ENCODE data around the gene RPS6KL1. TPM values are rescaled to one million over a fixed set of nuclear protein-coding genes. Genes with fewer than 3 reads are reported as not detected.
A peak's percentile ranks its signal among the peaks of the same experiment; 100 is the strongest.

The RPS6KL1 gene
- total and polyA plus RNA-seq, 2 experiments from 2014 or later = 0.23 to 1.4 TPM

DNA sequence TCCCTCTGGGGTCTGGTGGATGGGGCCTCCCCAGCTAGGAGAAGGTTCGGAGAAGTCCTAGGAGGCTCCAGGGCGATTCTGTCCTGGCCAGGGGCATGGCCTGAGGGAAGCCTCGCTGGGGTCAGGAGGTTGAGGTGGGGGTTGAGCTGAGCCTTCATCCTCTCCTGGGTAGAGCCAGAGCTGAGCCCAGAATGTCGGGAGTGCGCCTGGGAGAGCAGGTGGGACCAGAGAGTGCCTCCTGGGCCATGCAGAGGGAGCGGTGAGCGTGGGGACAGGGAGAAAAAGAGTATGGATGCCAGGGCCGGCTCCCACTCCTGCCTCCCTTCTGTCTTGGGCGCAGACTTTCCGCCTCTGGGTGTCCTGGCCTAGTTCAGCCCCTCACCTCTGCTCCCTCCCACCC lies 13.1 kb downstream of the RPS6KL1 start:
- WGBS, 2 experiments (ENCODE audit: low coverage in 1 of 2, low lambda C conversion rate in 2 of 2, missing lambda C conversion rate in 2 of 2) = 92 to 95% methylated on average over 10 of the region's 10 CpGs
- Histone ChIP-seq H3K27me3 (replicated peaks; ENCODE audit: insufficient read depth) (no peaks in the 10 kb centered on the region), H3K36me3 (ENCODE audit: low read depth) (no peaks in the 10 kb centered on the region), H2AFZ (no peak overlapping the region), H3K9me3 (ENCODE audit: low read depth) (no peaks in the 10 kb centered on the region), H4K20me1 (ENCODE audit: insufficient read depth) (no peaks in the 10 kb centered on the region), H3K9me2 (ENCODE audit: insufficient read depth) (no peaks in the 10 kb centered on the region), H3K4me2 (ENCODE audit: unreplicated experiment) (no peak overlapping the region), H3K4me1 (ENCODE audit: insufficient read depth) (peaks cover 4% of the 10 kb centered on the region; the same call in 1 of the 2 replicates), H3K4me3 (no peak overlapping the region), H3K9ac (no peak overlapping the region), H3K79me2 (ENCODE audit: insufficient read depth) (no peaks in the 10 kb centered on the region), H3K27ac (no peak overlapping the region), H3F3A (ENCODE audit: insufficient read depth) (peaks cover 9% of the 10 kb centered on the region; the same call in 1 of the 2 replicates)
- DNase-seq = no peak
- in situ Hi-C loops (cut with MboI) = loop anchor here (10.0 kb wide), 1 partner anchor 185 kb away; no protein-coding TSS in a partner anchor
- no peak for TF ChIP-seq EZH2phosphoT487 (IDR thresholded peaks at IDR 0.05; ENCODE audit: insufficient read depth, low read depth)
- TF ChIP-seq EZH2 (IDR thresholded peaks at IDR 0.05; ENCODE audit: insufficient read depth, poor library complexity, severe bottlenecking) = no peak

DNA sequence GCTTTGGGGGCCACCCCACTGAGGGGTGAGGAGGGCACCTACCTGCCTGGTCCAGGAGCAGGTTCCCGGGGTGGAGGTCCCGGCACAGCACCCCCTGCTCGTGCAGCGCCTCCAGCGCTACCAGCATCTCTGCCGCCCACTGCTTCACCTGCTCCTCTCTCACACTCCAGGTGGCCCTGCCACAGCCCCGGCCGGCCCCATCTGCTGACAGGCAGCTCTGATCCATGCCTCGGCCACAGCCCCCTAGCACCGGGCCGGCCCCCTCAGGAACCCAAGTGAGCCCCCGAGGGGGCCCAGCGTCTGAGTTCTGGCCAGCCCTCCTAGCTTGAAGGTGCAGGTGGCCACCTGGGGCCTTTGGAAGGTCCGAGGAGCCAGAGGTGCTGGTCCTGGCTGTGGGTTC lies 13.6 kb downstream of the RPS6KL1 start:
- Histone ChIP-seq H3K4me3 (no peak overlapping the region), H3K79me2 (ENCODE audit: insufficient read depth) (no peaks in the 10 kb centered on the region), H2AFZ (no peak overlapping the region), H3K36me3 (ENCODE audit: low read depth) (no peaks in the 10 kb centered on the region), H3K4me1 (ENCODE audit: insufficient read depth) (peaks cover 4% of the 10 kb centered on the region; the same call in 1 of the 2 replicates), H3K9me2 (ENCODE audit: insufficient read depth) (no peaks in the 10 kb centered on the region), H3K4me2 (ENCODE audit: unreplicated experiment) (no peak overlapping the region), H3F3A (ENCODE audit: insufficient read depth) (peaks cover 13% of the 10 kb centered on the region; the same call in 1 of the 2 replicates), H4K20me1 (ENCODE audit: insufficient read depth) (no peaks in the 10 kb centered on the region), H3K27ac (no peak overlapping the region), H3K9ac (no peak overlapping the region), H3K27me3 (replicated peaks; ENCODE audit: insufficient read depth) (no peaks in the 10 kb centered on the region), H3K9me3 (ENCODE audit: low read depth) (no peaks in the 10 kb centered on the region)
- TF ChIP-seq EZH2phosphoT487 (IDR thresholded peaks at IDR 0.05; ENCODE audit: insufficient read depth, low read depth) (no peak), EZH2 (IDR thresholded peaks at IDR 0.05; ENCODE audit: insufficient read depth, poor library complexity, severe bottlenecking) (no peak)
- no peak for DNase-seq
- in situ Hi-C loops (cut with MboI) = no loop called here
- 89 to 92% methylated on average over 11 to 14 of the region's 14 CpGs for WGBS, 2 experiments (ENCODE audit: low coverage in 1 of 2, low lambda C conversion rate in 2 of 2, missing lambda C conversion rate in 2 of 2)

DNA sequence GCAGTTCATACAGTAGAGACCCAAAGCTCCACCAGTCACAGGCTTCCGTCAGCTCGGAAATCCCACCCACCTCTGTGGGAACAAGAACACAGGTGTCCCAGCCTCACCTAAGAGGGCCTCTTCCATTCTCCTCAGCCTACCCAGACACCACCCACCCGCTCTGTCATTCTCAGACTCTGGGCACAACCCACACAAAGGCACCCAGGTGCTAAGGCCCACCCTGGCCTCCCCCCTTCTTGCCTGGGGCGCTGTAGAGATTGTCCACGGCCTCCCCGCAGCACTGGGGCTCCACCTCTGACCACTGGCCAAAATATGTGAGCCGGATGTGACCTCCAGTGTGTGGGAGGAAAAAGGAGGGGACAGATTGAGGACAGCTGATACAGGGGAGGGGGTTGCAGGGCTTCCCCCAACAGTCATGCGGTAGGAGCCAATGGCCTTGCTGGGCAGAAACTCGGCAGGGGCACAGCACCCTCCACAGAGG lies 14.2 kb downstream of the RPS6KL1 start:
- Histone ChIP-seq H3K9me3 (ENCODE audit: low read depth) (no peaks in the 10 kb centered on the region), H3K4me1 (ENCODE audit: insufficient read depth) (peaks cover 4% of the 10 kb centered on the region; the same call in 1 of the 2 replicates), H3F3A (ENCODE audit: insufficient read depth) (peaks cover 19% of the 10 kb centered on the region; the same call in 1 of the 2 replicates), H3K9ac (no peak overlapping the region), H3K27ac (no peak overlapping the region), H2AFZ (no peak overlapping the region), H3K27me3 (replicated peaks; ENCODE audit: insufficient read depth) (no peaks in the 10 kb centered on the region), H4K20me1 (ENCODE audit: insufficient read depth) (no peaks in the 10 kb centered on the region), H3K4me2 (ENCODE audit: unreplicated experiment) (no peak overlapping the region), H3K79me2 (ENCODE audit: insufficient read depth) (no peaks in the 10 kb centered on the region), H3K36me3 (ENCODE audit: low read depth) (no peaks in the 10 kb centered on the region), H3K4me3 (no peak overlapping the region), H3K9me2 (ENCODE audit: insufficient read depth) (no peaks in the 10 kb centered on the region)
- in situ Hi-C loops (cut with MboI) = no loop called here
- no peak for TF ChIP-seq EZH2phosphoT487 (IDR thresholded peaks at IDR 0.05; ENCODE audit: insufficient read depth, low read depth)
- TF ChIP-seq EZH2 (IDR thresholded peaks at IDR 0.05; ENCODE audit: insufficient read depth, poor library complexity, severe bottlenecking) = no peak
- WGBS, 2 experiments (ENCODE audit: low coverage in 1 of 2, low lambda C conversion rate in 2 of 2, missing lambda C conversion rate in 2 of 2) = 80 to 81% methylated on average over 9 of the region's 9 CpGs
- DNase-seq = no peak

DNA sequence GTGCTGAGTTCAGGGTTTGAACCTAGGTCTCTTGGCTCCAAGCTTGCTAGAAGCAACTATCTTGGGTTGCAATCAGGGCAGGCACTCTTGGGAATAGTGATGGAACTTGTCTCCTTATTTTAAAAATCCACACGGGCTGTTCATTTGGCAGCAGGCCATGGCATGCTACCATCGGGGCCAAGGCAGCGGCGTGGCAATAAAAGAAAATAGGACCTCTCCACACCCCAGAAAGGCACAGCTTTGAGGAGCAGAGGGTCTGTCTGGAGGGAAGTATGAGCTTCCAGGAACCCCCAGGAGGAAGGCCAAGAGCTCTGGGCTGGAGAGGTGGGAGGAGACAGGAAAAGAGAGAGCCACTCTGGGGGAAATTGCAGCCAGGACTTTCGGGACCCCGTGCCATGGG lies 15.3 kb downstream of the RPS6KL1 start:
- Histone ChIP-seq H4K20me1 (ENCODE audit: insufficient read depth) (no peaks in the 10 kb centered on the region), H3K4me2 (ENCODE audit: unreplicated experiment) (no peak overlapping the region), H3K4me3 (no peak overlapping the region), H3K27me3 (replicated peaks; ENCODE audit: insufficient read depth) (no peaks in the 10 kb centered on the region), H3K27ac (no peak overlapping the region), H3K36me3 (ENCODE audit: low read depth) (peaks cover 5% of the 10 kb centered on the region), H2AFZ (no peak overlapping the region), H3K9ac (no peak overlapping the region), H3K9me2 (ENCODE audit: insufficient read depth) (no peaks in the 10 kb centered on the region), H3K9me3 (ENCODE audit: low read depth) (no peaks in the 10 kb centered on the region), H3K4me1 (ENCODE audit: insufficient read depth) (peaks cover 4% of the 10 kb centered on the region; the same call in 1 of the 2 replicates), H3F3A (ENCODE audit: insufficient read depth) (peaks cover 22% of the 10 kb centered on the region; the same call in 1 of the 2 replicates), H3K79me2 (ENCODE audit: insufficient read depth) (no peaks in the 10 kb centered on the region)
- 28 to 39% methylated on average over 6 of the region's 6 CpGs for WGBS, 2 experiments (ENCODE audit: low coverage in 1 of 2, low lambda C conversion rate in 2 of 2, missing lambda C conversion rate in 2 of 2)
- in situ Hi-C loops (cut with MboI) = no loop called here
- TF ChIP-seq EZH2phosphoT487 (IDR thresholded peaks at IDR 0.05; ENCODE audit: insufficient read depth, low read depth) = no peak
- no peak for TF ChIP-seq EZH2 (IDR thresholded peaks at IDR 0.05; ENCODE audit: insufficient read depth, poor library complexity, severe bottlenecking)
- peak; percentile 22 for DNase-seq
